GM23248 (cell line): ENCODE results near the gene TPP1.

Source experiments
- EZH2 ChIP-seq: fragments of 200-600 bp; sonication (generic); IDR thresholded peaks from 2 replicates; pipeline ENCODE4 v1.6.1; 2018; ENCODE audit warnings: antibody characterized with exemption, mild to moderate bottlenecking; ENCODE audit not compliant: insufficient read depth, poor library complexity, severe bottlenecking
- EZH2phosphoT487 ChIP-seq: fragments of 200-600 bp; sonication (generic); IDR thresholded peaks from 2 replicates; pipeline ENCODE4 v1.6.1; 2018; ENCODE audit warnings: antibody characterized with exemption, moderate library complexity, mild to moderate bottlenecking, low read depth; ENCODE audit not compliant: insufficient read depth

- TF ChIP-seq EZH2phosphoT487 = no peak
- TF ChIP-seq EZH2 = no peak
Measured at GRCh38 chr11:6658647-6659046, 39.4 kb upstream of the TPP1 start.
